GM23338 (cell line): ENCODE measurements around the gene FNDC8. TPM values are rescaled to one million over a fixed set of nuclear protein-coding genes. Genes with fewer than 3 reads are reported as not detected.

Experiments used
- ATAC-seq: fragments of 200-7000 bp; cut with Tn5 transposase; 3 replicates; pipeline ENCODE4 v1.9.1; 2020
- DNase-seq: peaks from one replicate; pipeline ENCODE4 v3.0.0-alpha.2; 2015; ENCODE audit warnings: low spot score
- H2AFZ ChIP-seq: fragments of 200-600 bp; sonication (generic); 2 replicates; pipeline ENCODE4 v1.8.0; 2016; ENCODE audit warnings: antibody characterized with exemption, mild to moderate bottlenecking, moderate library complexity
- H3F3A ChIP-seq: fragments of 200-600 bp; sonication (generic); replicated peaks from 2 replicates; pipeline ENCODE4 v1.8.0; 2017; ENCODE audit warnings: antibody characterized with exemption, mixed run types, low read depth
- H3K27ac ChIP-seq: fragments of 200-600 bp; sonication (generic); 2 replicates; pipeline ENCODE4 v1.6.1; 2016; ENCODE audit warnings: low read depth
- H3K27me3 ChIP-seq: fragments of 200-600 bp; sonication (generic); 2 replicates; pipeline ENCODE4 v1.8.0; 2016; ENCODE audit warnings: mild to moderate bottlenecking, mixed run types, moderate library complexity; ENCODE audit not compliant: insufficient read depth
- H3K36me3 ChIP-seq: fragments of 200-600 bp; sonication (generic); 2 replicates; pipeline ENCODE4 v1.8.0; 2016; ENCODE audit warnings: mild to moderate bottlenecking; ENCODE audit not compliant: insufficient read depth
- H3K4me1 ChIP-seq: fragments of 200-600 bp; sonication (generic); 2 replicates; pipeline ENCODE4 v1.8.0; 2016; ENCODE audit warnings: mild to moderate bottlenecking, moderate library complexity; ENCODE audit not compliant: insufficient read depth
- H3K4me2 ChIP-seq: fragments of 200-600 bp; sonication (generic); 2 replicates; pipeline ENCODE4 v1.7.1; 2017; ENCODE audit warnings: mixed run types
- H3K4me3 ChIP-seq: fragments of 200-600 bp; sonication (generic); 2 replicates; pipeline ENCODE4 v1.6.1; 2016; ENCODE audit warnings: mixed run types
- H3K79me2 ChIP-seq: fragments of 200-600 bp; sonication (generic); replicated peaks from 2 replicates; pipeline ENCODE4 v1.8.0; 2017; ENCODE audit warnings: mild to moderate bottlenecking; ENCODE audit not compliant: insufficient read depth
- H3K9me2 ChIP-seq: fragments of 200-600 bp; sonication (generic); 2 replicates; pipeline ENCODE4 v1.8.0; 2017; ENCODE audit not compliant: insufficient read depth
- H4K20me1 ChIP-seq: fragments of 200-600 bp; sonication (generic); replicated peaks from 2 replicates; pipeline ENCODE4 v1.8.0; 2017; ENCODE audit warnings: mild to moderate bottlenecking; ENCODE audit not compliant: insufficient read depth
- H3K27ac Mint-ChIP-seq: 2 replicates; pipeline ENCODE4 v1.8.0; 2020; ENCODE audit warnings: inconsistent platforms, mild to moderate bottlenecking, moderate library complexity, mixed read lengths
- H3K27me3 Mint-ChIP-seq: 3 replicates; pipeline ENCODE4 v1.8.0; 2022; ENCODE audit warnings: low read depth, mild to moderate bottlenecking, moderate library complexity, mixed read lengths, inconsistent platforms; ENCODE audit not compliant: insufficient read depth, poor library complexity
- H3K36me3 Mint-ChIP-seq: 3 replicates; pipeline ENCODE4 v1.8.0; 2021; ENCODE audit warnings: low read depth, mild to moderate bottlenecking, inconsistent platforms, moderate library complexity, mixed read lengths
- H3K4me1 Mint-ChIP-seq: 3 replicates; pipeline ENCODE4 v1.8.0; 2020; ENCODE audit warnings: mild to moderate bottlenecking, inconsistent platforms, mixed read lengths
- H3K4me3 Mint-ChIP-seq: 3 replicates; pipeline ENCODE4 v1.8.0; 2021; ENCODE audit warnings: moderate library complexity, mild to moderate bottlenecking, inconsistent platforms, mixed read lengths
- H3K9me3 Mint-ChIP-seq: 3 replicates; pipeline ENCODE4 v1.8.0; 2020; ENCODE audit warnings: moderate library complexity, mild to moderate bottlenecking, inconsistent platforms, mixed read lengths
- CREB1 ChIP-seq: fragments of 250-450 bp; sonication (Bioruptor Pico); IDR thresholded peaks from 2 replicates; pipeline ENCODE4 v1.5.0; 2020; ENCODE audit warnings: low read depth, mild to moderate bottlenecking, moderate library complexity
- CTCF ChIP-seq, 2 experiments: fragments of 200-600 bp in 1 of 2; sonication (generic) in 1 of 2; conservative IDR thresholded peaks; 2 replicates each; pipeline versions ENCODE4 v1.5.1 to v1.6.1; 2016 to 2017; ENCODE audit warnings: antibody characterized with exemption in 2 of 2, low read depth in 2 of 2, mild to moderate bottlenecking in 2 of 2, moderate library complexity in 1 of 2
- ETS1 ChIP-seq: IDR thresholded peaks from 2 replicates; pipeline ENCODE4 v1.6.1; 2016; ENCODE audit warnings: antibody characterized with exemption
- EZH2 ChIP-seq: fragments of 200-600 bp; sonication (generic); IDR thresholded peaks from one replicate; pipeline ENCODE4 v1.8.0; 2017; ENCODE audit warnings: antibody characterized with exemption, mild to moderate bottlenecking, low read depth; ENCODE audit not compliant: unreplicated experiment
- EZH2phosphoT487 ChIP-seq: fragments of 200-600 bp; sonication (generic); IDR thresholded peaks from one replicate; pipeline ENCODE4 v1.8.1; 2018; ENCODE audit warnings: antibody characterized with exemption; ENCODE audit not compliant: unreplicated experiment
- JUNB ChIP-seq: IDR thresholded peaks from one replicate; pipeline ENCODE4 v1.6.1; 2016; ENCODE audit warnings: antibody characterized with exemption; ENCODE audit not compliant: unreplicated experiment
- NANOG ChIP-seq: IDR thresholded peaks from 2 replicates; pipeline ENCODE4 v1.6.1; 2016; ENCODE audit warnings: antibody characterized with exemption, borderline replicate concordance
- POLR2AphosphoS5 ChIP-seq: IDR thresholded peaks from 2 replicates; pipeline ENCODE4 v1.6.1; 2016; ENCODE audit warnings: antibody characterized with exemption, low read depth
- REST ChIP-seq: IDR thresholded peaks from one replicate; pipeline ENCODE4 v1.6.1; 2018; ENCODE audit warnings: antibody characterized with exemption; ENCODE audit not compliant: unreplicated experiment
- STAT1 ChIP-seq: IDR thresholded peaks from one replicate; pipeline ENCODE4 v1.6.1; 2016; ENCODE audit warnings: antibody characterized with exemption; ENCODE audit not compliant: unreplicated experiment
- ZNF114 ChIP-seq: fragments of 250-450 bp; sonication (Bioruptor Pico); IDR thresholded peaks from 2 replicates; pipeline ENCODE4 v1.5.0; 2020; ENCODE audit warnings: mild to moderate bottlenecking, moderate library complexity
- ZNF331 ChIP-seq: fragments of 250-450 bp; sonication (Bioruptor Pico); IDR thresholded peaks from 2 replicates; pipeline ENCODE4 v1.5.0; 2020; ENCODE audit warnings: low read depth, mild to moderate bottlenecking, moderate library complexity
- ZNF462 ChIP-seq: fragments of 250-450 bp; sonication (Bioruptor Pico); IDR thresholded peaks from 2 replicates; pipeline ENCODE4 v1.5.0; 2020; ENCODE audit warnings: mild to moderate bottlenecking, moderate library complexity
- long read RNA-seq: library from polyadenylated mRNA; unstranded; transcript quantifications from one replicate; pipeline ENCODE4 v2.0.0, GENCODE V29; 2020; ENCODE audit not compliant: unreplicated experiment
- polyA plus RNA-seq: library from polyadenylated mRNA; unstranded; fragments of >200 nt; fragmentation: Nextera tagmentation; extraction: Ambion mirVana; gene quantifications from 2 replicates; pipeline ENCODE4 v1.2.1, GENCODE V29; 2016
- total RNA-seq: library from RNA; depleted of rRNA; stranded (reverse); fragments of >200 nt; shearing (Covaris generic); gene quantifications from 2 replicates; pipeline ENCODE4 v1.2.3, GENCODE V29; 2014; rRNA removed

Gene FNDC8
- total RNA-seq (not detected in 2 replicates), polyA plus RNA-seq (not detected in 2 replicates)
- long read RNA-seq = 0 reads

GRCh38 chr17:35121315-35121714 is at the start of gene FNDC8:
Gene FNDC8 (plus strand): TSS chr17:35121615. CDS start chr17:35121694, 79 bp downstream.
- Histone ChIP-seq H4K20me1 (no peaks in the 10 kb centered on the region), H3K79me2 (0 out of 2 replicates have a peak, but pooled peaks cover 4% of the 10 kb centered on the region), H3K4me1 (peaks cover 3% of the 10 kb centered on the region; the same call in 1 of the 2 replicates), H3F3A (0 out of 2 replicates have a peak, but pooled peaks cover 4% of the 10 kb centered on the region), H3K27me3 (peaks cover 7% of the 10 kb centered on the region; the same call in 1 of the 2 replicates), H3K4me3 (no peak within 1 kb of the TSS), H3K4me2 (no peak within 1 kb of the TSS), H3K9me2 (no peaks in the 10 kb centered on the region), H3K27ac (no peak within 1 kb of the TSS), H2AFZ (no peak within 1 kb of the TSS), H3K36me3 (no peaks in the 10 kb centered on the region)
- H3K27ac Mint-ChIP-seq = no peak within 1 kb of the TSS
- H3K27me3 Mint-ChIP-seq = peaks cover 22% of the 10 kb centered on the region
- ATAC-seq (no peak), DNase-seq (no peak)
- no peak within 1 kb of the TSS for H3K4me3 Mint-ChIP-seq
- TF ChIP-seq CREB1 (CRISPR knock-in tag) (no peak), ZNF114 (CRISPR knock-in tag) (no peak), EZH2 (no peak), EZH2phosphoT487 (no peak), ZNF331 (no peak), POLR2AphosphoS5 (no peak), NANOG (no peak), CTCF (conservative IDR thresholded peaks at IDR 0.05; ENCODE audit: low read depth in 2 of 2) (no peak), JUNB (no peak), ZNF462 (CRISPR knock-in tag) (no peak), REST (no peak), ETS1 (no peak), STAT1 (no peak)
- peaks cover 13% of the 10 kb centered on the region for H3K36me3 Mint-ChIP-seq
- H3K9me3 Mint-ChIP-seq = no peaks in the 10 kb centered on the region
- H3K4me1 Mint-ChIP-seq = peaks cover 17% of the 10 kb centered on the region
